C4-2B (cell line): ENCODE data around the gene CRACR2B.

ENCODE experiments used
- H3K27ac ChIP-seq: fragments of 450-650 bp; 2 replicates; pipeline ENCODE4 v1.5.1; 2017
- ZFX ChIP-seq: fragments of 450-650 bp; IDR thresholded peaks from 2 replicates; pipeline ENCODE4 v1.6.1; 2017
- TF ChIP-seq, protein P1 (sequence below): fragments of 450-650 bp; conservative IDR thresholded peaks from 2 replicates; pipeline ENCODE4 v1.5.1; 2017; ENCODE audit warnings: mild to moderate bottlenecking

Gene CRACR2B

DNA sequence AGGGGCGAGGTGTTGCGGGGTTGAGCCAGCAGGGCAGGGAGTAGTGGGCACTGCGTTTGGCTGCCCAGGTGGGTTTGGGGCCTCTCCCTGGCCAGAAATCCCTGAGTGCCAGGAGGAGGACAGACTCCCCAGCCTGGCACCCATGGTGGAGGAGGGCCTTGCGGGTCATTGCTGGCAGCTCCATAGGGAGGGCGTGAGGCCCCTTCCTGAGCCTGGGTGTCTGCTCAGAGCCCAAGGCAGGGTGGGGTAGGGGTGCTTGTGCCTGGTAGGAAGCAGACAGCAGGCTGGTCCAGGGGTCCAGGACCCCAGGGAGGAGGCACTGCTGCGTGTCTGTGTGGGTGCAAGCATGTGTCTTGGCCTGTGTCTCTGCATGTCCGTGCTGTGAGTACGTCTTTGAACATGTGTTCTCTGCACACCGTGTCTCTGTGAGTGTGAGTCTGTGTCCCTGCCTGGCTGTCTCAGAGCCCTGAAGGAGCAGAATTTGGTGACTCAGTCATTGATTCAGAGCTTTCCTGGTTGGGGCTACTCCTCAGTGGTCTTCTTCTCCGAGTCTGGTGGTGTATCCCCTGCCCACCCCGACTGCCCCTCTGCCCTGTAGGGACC, 18.9 kb downstream of the CRACR2B start:
- TF ChIP-seq ZFX: no peak
- TF ChIP-seq, protein P1, sequence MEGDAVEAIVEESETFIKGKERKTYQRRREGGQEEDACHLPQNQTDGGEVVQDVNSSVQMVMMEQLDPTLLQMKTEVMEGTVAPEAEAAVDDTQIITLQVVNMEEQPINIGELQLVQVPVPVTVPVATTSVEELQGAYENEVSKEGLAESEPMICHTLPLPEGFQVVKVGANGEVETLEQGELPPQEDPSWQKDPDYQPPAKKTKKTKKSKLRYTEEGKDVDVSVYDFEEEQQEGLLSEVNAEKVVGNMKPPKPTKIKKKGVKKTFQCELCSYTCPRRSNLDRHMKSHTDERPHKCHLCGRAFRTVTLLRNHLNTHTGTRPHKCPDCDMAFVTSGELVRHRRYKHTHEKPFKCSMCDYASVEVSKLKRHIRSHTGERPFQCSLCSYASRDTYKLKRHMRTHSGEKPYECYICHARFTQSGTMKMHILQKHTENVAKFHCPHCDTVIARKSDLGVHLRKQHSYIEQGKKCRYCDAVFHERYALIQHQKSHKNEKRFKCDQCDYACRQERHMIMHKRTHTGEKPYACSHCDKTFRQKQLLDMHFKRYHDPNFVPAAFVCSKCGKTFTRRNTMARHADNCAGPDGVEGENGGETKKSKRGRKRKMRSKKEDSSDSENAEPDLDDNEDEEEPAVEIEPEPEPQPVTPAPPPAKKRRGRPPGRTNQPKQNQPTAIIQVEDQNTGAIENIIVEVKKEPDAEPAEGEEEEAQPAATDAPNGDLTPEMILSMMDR: no peak
- no peak overlapping the region for H3K27ac ChIP-seq

DNA sequence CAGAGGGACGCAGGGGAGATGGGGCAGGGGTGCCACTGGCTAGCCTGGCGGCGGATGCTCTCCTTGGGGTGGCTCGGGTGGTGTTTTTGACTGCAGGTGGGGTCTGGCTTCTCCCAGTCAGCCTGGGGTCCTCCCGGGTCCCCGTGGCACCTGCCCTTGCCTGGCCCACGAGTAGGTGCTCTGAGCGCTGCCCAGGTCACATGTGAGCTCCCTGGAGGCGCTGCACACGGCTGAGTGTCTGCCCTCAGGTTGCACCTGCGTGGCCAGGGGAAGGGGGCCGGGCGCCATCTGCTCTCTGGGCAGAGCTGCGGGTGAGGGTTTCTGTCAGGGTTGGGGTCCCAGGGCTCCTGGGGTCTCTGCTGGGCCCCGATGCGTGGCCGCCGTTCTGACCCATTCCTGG, 20.2 kb downstream of the CRACR2B start:
- TF ChIP-seq, protein P1: no peak
- TF ChIP-seq ZFX: no peak
- H3K27ac ChIP-seq: no peak overlapping the region

DNA sequence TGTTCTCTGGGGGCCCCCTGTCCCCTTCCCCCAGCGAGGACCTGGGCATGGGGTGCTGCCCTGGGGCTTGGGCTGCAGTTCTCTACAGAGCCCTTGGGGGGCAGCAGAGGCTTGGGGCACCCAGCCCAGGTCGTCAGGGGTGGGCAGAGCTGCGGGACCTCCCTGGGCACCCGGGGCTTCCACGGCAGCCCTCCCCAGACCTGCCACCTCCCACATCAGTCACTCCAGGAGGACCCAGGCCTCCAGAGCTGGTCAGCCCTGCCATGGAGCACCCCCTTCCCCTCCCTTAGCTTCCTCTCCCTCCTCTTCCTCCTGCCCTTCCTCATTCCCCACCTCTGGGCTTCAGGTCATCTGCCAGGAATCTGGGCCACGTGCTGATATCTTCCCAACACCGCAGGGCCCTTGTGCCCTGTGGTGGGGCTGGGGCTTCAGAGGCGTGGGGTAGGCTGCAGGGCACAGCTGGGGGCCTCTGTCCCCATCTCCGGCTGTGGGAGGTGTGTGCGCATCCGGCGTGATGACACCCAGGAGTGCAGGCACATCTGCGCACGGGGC, 20.7 kb downstream of the CRACR2B start:
- no peak overlapping the region for H3K27ac ChIP-seq
- TF ChIP-seq, protein P1: peak; percentile 96
- no peak for TF ChIP-seq ZFX

DNA sequence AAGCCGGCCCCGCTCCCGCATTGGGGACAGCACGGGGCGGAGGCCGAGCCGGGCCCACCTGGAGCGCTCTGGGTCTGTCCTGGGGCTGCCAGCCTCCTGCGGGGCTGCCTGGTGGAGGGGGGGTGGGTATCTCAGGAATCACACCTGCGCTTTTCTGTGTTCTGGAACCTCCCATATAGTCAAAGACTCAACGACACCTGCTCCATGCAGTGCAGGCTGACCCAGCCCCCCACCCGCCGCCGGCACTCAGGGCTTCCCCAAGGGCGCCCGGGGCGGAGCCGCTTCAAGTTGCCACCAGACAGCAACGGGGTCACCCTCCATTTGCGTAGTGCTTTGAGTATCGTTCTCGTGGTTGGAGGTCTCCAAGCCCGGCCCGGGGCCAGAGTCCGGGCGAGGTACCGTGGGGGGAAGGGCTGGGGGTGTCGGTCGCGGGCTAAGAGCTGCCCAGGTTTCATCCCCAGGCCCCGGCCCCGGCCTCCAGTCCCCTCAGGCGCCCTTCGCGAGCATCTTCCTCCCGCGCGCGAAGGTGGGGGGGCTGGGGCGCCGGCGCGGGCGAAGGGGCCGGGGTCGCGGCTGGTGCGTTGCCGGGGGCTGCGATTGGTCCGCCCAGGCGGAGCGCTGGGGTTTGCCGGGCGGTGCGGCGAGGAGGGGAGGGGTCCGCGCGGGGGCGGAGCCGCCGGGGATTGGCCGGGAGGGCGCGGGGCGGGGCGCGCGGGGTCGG, 21.5 kb downstream of the CRACR2B start:
- TF ChIP-seq ZFX: no peak
- TF ChIP-seq, protein P1: no peak
- peak overlapping the region; percentile 36 for H3K27ac ChIP-seq

DNA sequence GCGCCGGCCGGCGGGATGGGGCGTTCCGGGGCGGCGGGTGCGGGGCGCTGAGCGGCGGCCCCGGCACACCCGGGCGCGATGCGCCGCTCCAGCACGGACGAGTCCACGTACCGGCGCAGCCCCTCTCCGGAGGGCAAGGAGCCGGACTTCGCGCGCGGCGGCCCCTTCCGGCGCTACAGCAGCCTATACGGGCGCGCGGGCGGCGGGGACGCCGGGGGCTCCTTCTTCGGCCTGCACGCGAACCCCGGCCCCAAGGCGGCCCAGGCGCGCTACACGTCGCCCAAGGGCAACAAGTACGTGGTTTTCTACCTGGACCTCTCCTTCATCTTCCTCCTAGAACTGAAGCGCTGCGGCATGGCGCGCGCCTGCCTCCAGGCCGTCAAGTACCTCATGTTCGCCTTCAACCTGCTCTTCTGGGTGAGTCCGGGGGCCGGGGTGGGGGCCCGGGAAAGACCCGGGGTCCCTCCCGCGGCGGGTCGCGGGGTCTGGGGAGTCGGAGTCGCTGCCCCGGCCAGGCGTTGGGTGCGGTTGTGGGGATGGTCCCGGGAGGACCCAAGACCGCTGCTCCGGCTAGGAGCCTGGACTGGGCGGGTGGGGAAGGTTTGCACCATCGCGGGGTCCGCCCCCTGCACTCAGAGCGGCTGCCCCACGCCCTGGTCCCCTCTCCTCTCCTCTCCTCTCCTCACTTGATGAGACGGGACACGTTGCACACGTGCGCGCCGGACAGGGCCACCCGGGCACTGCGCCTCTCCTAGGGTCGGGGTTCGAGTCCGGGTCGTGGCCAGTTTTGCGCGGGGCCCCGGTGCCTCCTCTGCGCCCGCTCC, 22.4 kb downstream of the CRACR2B start:
- peak overlapping the region; percentile 36 for H3K27ac ChIP-seq
- peak; percentile 30; the same call in 1 of the 2 replicates for TF ChIP-seq ZFX
- TF ChIP-seq, protein P1: no peak

DNA sequence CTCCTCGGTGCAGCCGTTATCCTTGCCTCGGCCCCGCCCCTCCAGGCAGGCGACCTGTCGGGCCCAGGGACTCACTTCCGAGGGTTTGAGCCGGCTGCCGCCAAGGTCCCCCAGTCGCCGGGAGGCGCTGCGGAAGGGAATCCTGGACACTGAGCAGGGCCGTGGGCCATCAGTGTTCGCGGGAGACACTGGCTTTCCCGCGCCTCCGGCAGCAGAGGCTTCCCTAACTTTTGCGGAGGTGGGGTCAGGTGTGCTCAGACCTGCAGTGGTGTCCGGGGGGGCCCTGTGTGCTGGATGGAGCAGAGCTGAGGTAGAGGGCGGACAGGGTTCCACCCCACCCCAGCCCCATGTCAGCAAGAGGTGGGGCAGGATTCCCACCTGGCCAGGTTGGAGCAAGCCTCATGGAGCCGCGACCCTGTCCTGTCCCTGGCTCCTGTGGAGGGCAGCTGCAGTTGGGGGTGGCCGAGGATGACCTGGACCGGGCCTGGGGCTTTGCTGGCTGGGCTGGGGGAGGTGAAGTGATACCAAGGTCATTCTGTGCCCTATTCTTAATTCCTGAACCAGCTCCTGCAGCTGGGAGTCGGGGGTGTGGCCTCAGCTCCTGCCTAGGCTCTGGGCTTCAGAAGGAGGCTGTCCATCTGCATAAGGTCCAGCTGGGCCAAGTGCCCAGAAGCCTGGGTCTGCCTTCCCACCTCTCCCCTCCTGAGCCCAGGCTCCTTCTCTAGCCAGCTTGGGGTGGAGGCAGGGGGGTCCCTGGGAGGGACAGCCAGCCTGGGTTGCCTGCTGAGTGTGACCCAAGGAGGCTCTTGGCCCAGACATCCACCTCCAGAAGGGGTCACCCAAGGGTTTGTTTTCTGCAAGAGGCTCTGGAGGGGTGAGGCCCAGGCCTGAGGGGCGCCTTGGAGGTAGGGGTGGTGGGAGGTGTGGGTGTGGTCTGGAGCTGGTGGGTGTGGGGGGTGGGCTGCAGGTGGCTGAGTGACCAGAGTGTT, 23.4 kb downstream of the CRACR2B start:
- no peak for TF ChIP-seq ZFX
- TF ChIP-seq, protein P1: no peak
- H3K27ac ChIP-seq: no peak overlapping the region
